Activated naive CD8-positive, alpha-beta T cell treated with anti-CD3 and anti-CD28 coated beads, Interleukin-2, amount 50 U/mL, for 16 hours (primary cell): ENCODE data around the gene ARHGAP20.

ENCODE experiments used
- DNase-seq: peaks from one replicate; pipeline ENCODE4 v3.0.0-alpha.2; 2020; ENCODE audit warnings: low read depth, low spot score

Gene ARHGAP20, protein sequence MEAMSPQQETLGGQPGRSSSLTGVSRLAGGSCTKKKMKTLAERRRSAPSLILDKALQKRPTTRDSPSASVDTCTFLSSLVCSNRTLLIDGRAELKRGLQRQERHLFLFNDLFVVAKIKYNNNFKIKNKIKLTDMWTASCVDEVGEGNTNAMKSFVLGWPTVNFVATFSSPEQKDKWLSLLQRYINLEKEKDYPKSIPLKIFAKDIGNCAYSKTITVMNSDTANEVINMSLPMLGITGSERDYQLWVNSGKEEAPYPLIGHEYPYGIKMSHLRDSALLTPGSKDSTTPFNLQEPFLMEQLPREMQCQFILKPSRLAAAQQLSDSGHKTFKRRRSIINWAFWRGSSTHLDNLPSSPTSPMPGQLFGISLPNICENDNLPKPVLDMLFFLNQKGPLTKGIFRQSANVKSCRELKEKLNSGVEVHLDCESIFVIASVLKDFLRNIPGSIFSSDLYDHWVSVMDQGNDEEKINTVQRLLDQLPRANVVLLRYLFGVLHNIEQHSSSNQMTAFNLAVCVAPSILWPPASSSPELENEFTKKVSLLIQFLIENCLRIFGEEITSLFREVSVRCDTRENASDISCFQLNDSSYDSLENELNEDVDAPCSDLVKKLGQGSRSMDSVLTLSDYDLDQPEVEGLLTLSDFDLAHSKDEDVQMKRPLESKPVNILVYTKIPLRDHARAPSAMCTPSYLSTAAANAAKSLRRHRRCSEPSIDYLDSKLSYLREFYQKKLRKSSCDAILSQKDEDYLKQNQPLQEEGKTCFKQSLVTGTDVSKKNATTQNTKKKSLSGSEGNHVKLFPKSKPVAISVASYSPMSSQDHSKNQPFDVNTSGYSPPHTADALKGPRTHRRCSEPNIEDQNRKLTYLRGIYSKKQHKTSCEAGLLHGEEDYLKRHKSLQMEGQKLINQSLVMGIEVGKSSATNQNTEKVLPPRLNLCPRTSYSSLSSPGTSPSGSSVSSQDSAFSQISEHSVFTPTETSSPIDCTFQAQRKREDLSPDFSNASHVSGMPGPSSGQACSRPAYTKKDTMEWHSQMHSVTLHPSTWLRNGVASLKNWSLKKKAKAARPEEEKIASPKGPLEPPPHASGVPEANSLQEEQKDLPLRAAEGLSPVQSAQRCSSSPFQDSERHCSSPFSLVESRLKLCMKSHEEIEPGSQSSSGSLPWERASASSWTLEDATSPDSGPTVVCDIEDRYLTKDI

DNA sequence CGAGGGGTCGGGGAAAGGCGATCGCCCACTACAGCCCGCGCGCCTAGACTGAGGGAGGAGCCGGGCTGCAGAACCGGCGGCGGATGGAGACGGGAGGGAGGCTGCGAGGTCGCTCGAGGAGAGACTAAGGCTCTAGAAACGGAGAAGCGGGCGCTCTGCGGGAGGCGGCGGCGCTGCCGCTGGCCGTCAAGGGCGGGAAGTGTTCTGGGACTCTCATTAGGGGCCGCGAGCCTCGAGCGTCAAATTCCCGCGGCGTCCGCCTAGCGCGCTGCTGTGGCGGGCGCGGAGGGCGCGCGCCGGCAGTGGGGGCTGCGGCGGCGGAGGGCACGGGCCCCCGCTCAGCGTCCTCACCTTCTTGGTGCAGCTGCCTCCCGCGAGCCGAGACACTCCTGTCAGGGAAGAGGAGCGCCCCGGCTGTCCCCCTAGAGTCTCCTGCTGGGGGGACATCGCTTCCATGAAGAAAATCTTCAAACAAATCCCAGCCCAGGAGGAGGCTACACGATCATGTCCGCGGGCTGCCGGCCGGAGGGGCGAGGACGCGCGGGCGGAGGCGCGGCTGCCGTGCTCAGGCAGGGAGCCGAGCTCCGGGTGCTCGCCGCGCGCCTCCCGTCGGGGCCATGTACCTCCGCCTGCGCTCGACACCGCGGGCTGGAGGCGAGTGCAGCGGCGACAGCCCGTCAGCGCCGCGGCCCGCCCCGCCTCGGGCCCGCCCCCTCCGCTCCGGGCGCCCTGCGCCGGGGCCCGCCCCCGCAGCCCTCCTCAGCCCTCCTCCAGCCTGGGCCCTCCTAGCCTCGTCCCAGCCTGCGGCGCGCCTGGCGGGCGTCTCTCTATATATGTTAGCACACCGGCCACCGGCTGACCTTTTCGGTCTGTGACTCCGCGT is at the start of gene ARHGAP20:
Gene ARHGAP20, minus strand, starts transcription at position 662 of the 883 bp plus-strand sequence. Its CDS starts 206 bp downstream, at position 456.
- no peak for DNase-seq

DNA sequence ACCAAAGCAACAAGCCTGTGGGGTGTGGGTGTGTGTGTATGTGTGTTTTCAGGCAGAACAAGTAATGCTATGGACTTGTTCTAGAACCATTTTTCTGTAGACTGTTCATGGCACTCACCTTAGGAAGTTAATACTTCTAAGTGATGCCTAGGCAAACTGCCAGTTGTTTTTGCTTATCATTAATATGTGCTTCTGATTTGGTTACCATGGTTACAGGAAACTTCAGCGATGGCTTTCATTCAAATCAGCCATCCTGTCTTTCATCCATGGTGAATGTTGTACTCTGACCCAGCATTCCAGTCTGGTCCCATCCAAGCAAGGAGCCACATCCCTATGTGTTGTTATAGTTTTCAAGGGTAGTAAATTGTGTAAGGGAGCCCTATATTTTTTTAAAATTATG is 49.8 kb upstream of the ARHGAP20 start:
- DNase-seq: no peak

DNA sequence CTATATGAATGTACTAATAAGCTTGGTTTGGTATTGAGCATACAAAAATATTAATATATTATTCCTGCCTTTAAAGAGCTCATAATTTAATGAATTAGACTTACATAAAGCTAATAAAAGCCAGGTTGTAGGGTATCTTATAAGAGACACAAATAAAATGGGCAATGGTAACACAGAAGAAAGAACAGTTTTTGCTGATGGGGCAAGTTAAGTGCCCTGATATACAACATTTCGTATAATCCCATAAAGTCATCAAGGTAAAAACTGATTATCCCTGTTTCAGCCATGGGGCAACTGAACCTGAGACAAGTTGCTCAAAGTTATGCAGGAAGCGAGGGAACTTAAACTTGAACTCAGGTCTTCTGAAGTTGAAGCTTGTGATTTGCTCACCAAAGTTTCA is 48.9 kb upstream of the ARHGAP20 start:
- DNase-seq: no peak

DNA sequence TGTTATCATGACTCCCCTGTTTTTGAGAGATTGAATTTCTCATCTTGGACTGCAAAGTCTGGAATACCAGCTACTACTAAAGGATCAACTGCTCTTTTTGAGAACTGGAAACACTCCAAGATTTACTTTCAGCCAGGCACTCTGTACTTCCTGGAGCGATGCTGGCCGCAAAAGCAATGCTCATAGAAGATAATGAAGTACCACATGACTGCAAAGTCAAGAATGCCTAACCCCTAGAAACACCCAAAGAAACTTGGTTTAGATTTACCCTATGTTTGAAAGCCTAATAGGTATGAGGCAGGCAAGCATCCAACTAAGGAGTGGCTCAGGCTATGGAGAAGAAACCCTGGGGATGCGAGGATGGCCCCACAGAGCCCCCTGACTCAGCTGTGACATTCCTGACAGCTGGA is 47.7 kb upstream of the ARHGAP20 start:
- DNase-seq: no peak

DNA sequence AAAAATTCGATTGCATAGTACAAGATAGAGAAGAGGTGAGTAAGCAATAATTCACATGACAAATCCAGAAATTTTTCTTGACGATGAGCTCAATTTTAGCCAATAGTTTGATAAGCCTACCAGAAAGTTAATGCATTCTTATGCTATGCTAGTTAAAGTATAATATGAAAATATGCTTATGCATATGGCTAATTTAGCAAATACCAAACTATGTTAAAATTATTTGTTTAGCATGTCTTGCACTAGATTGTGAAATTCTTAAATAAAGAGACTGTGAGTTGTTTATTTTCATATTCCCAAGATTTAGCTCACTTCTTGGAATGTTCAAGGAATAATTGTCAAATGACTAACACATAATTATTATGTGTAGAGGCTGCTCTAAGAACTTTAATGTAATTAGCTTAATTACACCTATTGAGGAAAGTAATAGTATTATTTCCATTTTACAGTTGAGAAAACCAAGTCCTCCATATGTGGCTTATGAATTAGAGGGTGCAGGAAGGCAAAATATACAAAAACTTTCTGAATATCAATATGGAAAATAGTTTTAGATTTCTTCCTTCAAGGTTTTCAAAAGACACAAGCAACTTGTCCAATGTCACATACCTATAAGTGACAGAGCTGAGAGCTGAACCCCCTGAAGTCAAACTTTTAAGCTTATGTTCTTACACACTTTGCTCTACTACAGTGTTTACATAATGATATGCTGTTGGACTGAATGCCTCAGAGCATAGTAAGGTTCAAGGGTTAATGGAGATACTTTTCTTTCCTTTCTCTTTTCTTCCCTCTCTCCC is 45.9 kb upstream of the ARHGAP20 start:
- DNase-seq: no peak

DNA sequence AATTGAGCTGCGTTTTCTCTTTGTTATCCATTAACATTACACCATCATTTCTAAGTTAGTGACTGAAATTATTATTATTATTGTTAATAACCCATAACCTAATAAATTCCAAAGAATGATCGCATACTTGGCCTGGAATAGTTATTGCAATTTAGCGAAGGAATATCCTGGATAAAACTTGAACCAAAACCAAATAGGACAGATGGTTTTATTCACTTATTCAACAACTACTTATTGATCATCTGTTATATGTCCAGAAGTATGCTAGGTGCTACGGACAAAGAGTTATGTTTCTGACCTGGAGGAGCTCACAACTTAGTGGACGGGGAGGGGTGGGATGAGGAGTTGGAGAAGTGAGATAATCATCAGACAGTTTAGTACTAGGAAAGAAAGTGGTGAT is 44.8 kb upstream of the ARHGAP20 start:
- DNase-seq: no peak

DNA sequence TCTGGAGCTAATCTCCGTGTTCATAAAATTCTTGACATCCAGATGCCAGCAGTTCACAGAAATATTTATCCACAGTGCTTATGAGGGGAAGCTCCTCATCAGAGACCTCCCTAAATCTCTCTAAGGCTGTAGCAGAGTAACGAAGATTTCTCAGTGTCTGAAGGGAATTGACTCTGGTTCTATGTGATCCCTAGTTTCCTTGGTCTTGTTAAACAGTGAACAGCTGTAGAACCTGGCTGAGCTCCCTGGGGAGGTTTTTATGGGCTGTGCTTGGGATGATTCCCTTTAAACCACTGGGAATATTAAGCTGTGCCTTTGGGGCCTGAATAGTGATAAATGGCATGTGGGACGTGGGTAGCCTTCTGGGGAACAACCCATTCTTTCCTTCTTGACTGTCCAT is 43.7 kb upstream of the ARHGAP20 start:
- DNase-seq: no peak

DNA sequence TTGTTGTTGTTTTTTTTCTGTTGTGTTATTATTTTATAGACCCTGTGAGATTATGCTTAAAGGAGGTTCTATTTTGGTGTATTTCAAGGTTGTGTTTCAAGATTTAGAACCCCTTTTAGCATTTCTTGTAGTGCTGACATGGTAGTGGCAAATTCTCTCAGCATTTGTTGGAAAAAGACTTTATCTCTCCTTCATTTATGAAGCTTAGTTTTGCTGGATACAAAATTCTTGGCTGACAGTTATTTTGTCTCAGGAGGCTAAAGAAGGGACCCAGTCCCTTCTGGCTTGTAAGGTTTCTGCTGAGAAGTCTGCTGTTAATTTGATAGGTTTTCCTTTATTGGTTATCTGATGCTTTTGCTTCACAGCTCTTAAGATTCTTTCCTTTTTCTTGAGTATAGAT is 40.7 kb upstream of the ARHGAP20 start:
- no peak for DNase-seq

DNA sequence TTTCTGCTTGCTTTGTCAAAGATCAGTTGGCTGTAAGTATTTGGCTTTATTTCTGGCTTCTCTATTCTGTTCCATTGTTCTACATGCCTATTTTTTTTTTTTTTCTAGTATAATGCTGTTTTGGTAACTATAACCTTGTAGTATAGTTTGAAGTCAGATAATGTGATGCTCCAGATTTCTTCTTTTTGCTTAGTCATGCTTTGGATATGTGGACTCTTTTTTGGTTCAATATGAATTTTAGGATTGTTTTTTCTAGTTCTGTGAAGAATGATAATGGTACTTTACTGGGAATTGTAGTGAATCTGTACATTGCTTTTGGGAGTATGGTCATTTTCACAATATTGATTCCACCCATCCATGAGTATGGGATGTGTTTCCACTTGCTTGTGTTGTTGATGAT is 37.9 kb upstream of the ARHGAP20 start:
- no peak for DNase-seq

DNA sequence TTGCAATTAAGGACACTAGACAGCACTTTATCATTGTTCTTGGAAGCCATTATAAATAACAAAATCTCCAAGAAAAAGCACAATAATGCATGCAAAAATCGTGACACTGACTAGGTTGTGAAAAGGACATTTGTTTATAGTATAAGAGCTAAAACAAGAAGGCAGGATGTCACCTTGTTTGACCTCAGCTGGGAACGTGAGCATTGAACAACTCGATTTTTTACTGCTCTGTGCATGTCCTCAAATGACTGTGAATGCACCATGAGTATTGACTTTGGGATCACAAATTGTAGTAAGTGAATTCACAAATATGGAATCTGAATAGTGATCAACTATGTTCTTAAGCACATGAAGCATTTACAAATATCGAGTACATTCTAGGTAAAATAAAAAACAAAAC is 35.3 kb upstream of the ARHGAP20 start:
- DNase-seq: no peak

DNA sequence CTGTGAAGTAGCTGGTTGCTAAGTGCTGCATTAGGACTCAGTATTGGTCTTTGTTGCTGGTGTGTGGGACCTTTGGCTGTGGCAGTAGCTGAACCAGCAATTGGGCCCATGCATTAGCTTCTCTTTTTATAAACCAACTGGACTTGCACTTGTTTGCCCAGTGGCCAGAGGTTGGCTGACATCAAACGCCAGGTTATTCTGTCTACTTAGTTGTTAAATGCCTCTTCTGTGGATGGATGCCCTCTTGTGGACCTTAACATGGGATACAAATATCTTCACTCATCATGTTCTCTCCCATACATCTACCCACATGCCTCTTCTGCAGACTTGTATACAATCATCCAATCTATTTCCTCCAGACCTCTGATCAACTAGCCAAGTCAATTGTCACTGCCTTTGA is 26.4 kb upstream of the ARHGAP20 start:
- DNase-seq: no peak

DNA sequence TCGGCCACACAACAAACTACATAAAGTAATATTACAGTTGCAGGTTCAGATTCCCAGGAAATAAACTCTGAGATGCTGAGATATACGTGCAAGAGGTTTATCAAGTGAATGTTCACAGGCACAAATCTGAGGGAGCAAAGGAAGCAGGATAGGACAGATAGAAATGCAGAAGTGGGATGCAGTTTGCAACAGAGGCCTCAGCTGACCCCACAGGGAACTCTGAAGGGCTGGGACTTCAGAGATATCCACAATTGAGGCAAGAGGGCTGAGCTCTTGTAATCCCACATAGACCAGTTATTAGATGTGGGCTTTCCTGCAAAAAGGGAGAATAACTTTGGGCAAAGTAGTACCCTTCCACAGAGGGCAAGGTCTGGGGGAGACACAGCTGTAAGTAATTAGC is 25.4 kb upstream of the ARHGAP20 start:
- DNase-seq: no peak

DNA sequence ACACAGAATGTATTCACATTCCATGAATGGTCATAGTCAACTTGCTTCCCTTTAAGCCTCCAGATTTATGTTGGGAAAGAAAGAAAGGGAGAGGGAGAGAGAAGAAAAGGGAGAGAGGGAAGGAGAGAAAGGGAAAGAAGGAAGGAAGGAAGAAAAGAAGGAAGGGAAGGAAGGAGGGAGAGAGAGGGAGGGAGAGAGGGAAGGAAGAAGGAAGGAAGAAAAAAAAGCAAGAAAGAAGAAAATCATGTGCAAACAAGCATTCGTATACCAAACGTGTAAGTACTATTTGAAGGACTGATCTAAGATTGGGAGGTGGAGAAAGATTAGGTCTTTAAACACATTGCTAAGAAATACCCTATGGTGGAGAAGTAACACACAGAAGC is 23.9 kb upstream of the ARHGAP20 start:
- DNase-seq: no peak

DNA sequence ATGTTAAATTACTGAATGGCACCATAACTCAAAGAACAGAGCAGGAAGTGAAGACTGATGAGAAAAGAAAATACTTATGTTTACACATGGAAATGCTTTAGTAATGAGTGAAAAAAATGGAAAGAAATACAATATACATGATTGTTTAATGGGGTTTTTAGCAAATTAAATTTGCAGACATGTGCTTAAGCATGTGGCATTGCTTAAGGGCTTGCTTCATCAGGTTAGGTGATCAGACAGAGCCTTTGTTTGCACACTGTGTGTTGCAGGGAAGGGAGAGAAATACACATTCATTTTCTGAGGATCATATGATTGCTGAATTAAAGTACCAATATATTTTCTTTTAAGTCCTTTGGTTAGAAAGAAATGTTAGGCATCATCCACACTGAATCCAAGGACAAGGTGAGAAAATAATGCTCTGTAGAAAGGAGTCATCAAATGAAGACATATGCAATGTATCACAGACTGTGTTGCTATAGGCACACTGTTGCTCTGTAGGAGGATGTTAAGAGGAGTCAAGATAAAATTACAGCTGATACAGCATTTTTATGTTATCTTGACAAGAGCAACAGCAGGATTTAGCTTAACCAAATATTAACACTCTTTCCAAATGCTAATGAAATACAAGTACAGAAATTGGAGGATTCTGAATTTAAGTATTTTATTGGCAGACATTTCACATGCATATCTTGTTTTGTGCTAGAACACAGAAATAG is 23.4 kb upstream of the ARHGAP20 start:
- no peak for DNase-seq

DNA sequence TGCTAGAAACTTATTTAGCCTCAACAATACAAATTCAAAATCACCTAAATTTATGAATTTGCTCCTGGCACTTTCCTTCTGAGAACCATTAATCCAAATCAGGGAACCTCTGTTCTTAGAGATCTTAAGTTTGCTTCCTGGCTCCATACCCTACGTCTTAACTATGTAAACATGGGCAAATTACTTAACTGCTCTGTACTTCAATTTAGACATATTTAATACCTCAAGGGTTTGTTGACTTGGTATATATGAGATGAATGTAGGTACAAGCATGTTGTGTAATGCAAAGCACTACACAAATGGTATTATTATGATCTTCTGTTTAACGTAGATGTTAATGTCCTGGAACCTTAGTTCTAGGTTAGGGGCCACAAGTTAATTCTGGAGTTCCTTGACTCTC is 22.6 kb upstream of the ARHGAP20 start:
- no peak for DNase-seq

DNA sequence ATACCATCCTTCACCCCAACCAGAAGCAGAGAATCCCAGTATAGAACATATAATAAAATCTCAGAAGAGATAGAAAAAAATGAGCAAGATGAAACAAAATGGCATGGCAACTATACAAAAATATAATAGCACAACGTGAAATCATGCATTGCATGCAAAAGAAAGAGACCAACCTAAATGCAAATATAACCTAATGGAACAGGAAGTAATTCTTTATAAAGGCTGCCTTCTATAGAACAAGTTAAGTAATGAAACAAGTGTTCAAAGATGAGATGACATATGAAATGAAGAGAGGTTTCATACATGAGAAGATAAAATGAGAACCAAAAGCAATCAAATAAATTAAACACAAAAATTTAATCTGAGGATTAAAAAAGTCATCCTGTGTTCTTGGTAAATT is 18.5 kb upstream of the ARHGAP20 start:
- no peak for DNase-seq

DNA sequence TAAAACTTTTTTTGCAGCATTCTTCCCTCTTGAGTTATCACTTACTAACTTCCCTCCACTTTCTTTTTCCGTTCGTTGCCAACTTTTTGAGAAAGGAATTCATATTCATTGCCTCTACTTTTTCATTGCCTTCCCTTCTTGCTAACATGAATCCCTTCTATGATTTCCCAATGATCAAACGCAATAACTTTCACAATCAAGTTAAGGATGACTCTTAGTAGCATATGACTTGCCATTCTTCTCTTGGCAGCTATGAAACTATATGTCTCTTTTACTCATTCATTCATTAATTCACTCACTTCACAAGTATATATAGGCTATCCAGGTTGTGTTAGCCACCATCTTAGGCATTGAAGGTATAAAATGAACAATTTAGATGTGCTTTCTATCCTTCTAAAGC is 16.6 kb upstream of the ARHGAP20 start:
- no peak for DNase-seq

DNA sequence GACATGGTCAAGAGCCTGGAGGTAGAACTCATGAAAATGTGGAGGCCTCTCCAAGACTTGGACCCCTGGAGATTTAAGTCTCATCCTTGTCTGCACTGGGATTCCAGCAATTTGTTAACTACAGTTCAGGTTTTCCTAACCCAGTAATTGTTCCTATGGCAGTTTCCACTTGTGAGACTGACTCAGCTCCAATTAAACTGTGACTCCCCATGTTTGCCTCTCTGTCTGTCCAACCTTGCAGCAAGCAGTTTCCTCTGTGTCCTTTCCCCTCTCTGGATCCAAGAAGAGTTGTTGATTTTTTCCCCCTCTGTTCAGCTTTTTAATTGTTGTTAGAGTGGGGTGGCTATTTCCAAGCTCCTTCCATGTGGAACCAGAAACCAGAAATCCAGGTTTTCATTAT is 16.2 kb upstream of the ARHGAP20 start:
- DNase-seq: no peak

DNA sequence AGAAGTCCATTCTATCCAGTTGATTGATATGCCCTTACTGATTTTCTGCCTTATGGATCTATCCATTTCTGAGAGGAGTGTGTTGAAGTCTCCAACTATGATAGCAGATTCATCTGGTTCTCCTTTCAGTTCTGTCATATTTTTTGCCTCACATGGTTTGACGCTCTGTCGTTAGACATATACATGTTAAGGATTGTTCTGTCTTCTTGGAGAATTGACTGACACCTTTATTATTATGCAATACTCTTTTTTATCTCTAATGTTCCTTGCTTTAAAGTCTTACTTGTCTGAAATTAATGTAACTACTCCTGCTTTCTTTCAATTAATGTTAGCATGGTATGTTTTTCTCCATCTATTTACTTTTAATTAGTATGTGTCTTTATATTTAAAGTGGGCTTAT is 12.1 kb upstream of the ARHGAP20 start:
- DNase-seq: no peak
